WTC11 (cell line): ENCODE results near the gene PRXL2B. TPM values are rescaled to one million over a fixed set of nuclear protein-coding genes. Genes with fewer than 3 reads are reported as not detected.

Experiments
- ATAC-seq: fragments of 200-7000 bp; cut with Tn5 transposase; 2 replicates; pipeline ENCODE4 v1.10.0; 2021; ENCODE audit warnings: mild to moderate bottlenecking, moderate library complexity
- CTCF ChIA-PET: fragments of 300-600 bp; sonication (Branson Sonifier 250); formaldehyde crosslinking; loops from one replicate; lab custom pipeline; 2021; ENCODE audit warnings: antibody characterized with exemption; lab: Charles Lee
- POLR2A ChIA-PET: fragments of 350-600 bp; sonication (Branson Sonifier 250); formaldehyde crosslinking; loops from one replicate; lab custom pipeline; 2021; ENCODE audit warnings: antibody characterized with exemption; lab: Charles Lee
- DNase-seq: peaks from one replicate; pipeline ENCODE4 v3.0.0; 2021; ENCODE audit warnings: low spot score
- H3K27ac Mint-ChIP-seq: 2 replicates; pipeline ENCODE4 v1.8.0; 2021; ENCODE audit warnings: mixed read lengths
- H3K27me3 Mint-ChIP-seq: 2 replicates; pipeline ENCODE4 v1.8.0; 2021; ENCODE audit warnings: low read depth, mild to moderate bottlenecking, moderate library complexity, mixed read lengths
- H3K36me3 Mint-ChIP-seq: 2 replicates; pipeline ENCODE4 v1.8.0; 2021; ENCODE audit warnings: mixed read lengths
- H3K4me1 Mint-ChIP-seq: 2 replicates; pipeline ENCODE4 v1.8.0; 2022; ENCODE audit warnings: mixed read lengths
- H3K4me3 Mint-ChIP-seq: 2 replicates; pipeline ENCODE4 v1.8.0; 2021; ENCODE audit warnings: mild to moderate bottlenecking, moderate library complexity, mixed read lengths
- H3K9me3 Mint-ChIP-seq: 2 replicates; pipeline ENCODE4 v1.8.0; 2021; ENCODE audit warnings: mixed read lengths
- ATF1 ChIP-seq: sonication (generic); formaldehyde crosslinking; IDR thresholded peaks from 2 replicates; pipeline ENCODE4 v1.8.1; 2023; ENCODE audit warnings: mild to moderate bottlenecking, moderate library complexity, missing genetic modification reagents
- ESRRA ChIP-seq: sonication (generic); formaldehyde crosslinking; IDR thresholded peaks from 2 replicates; pipeline ENCODE4 v1.8.1; 2022; ENCODE audit warnings: mild to moderate bottlenecking, missing genetic modification reagents, borderline replicate concordance
- FOXJ3 ChIP-seq: sonication (generic); formaldehyde crosslinking; IDR thresholded peaks from 2 replicates; pipeline ENCODE4 v1.9.0; 2021; ENCODE audit warnings: missing genetic modification reagents, mild to moderate bottlenecking, borderline replicate concordance
- FOXK1 ChIP-seq: sonication (generic); formaldehyde crosslinking; IDR thresholded peaks from 2 replicates; pipeline ENCODE4 v1.8.0; 2022; ENCODE audit warnings: mild to moderate bottlenecking, moderate library complexity, missing genetic modification reagents
- FOXP1 ChIP-seq: sonication (generic); formaldehyde crosslinking; IDR thresholded peaks from 2 replicates; pipeline ENCODE4 v1.8.0; 2022; ENCODE audit warnings: missing genetic modification reagents, mild to moderate bottlenecking, moderate library complexity, borderline replicate concordance
- IRF2 ChIP-seq: sonication (generic); formaldehyde crosslinking; IDR thresholded peaks from 2 replicates; pipeline ENCODE4 v1.8.0; 2022; ENCODE audit warnings: low read depth, missing genetic modification reagents, borderline replicate concordance
- JAZF1 ChIP-seq: fragments of 250-450 bp; sonication (Bioruptor Pico); IDR thresholded peaks from 2 replicates; pipeline ENCODE4 v1.9.0; 2021; ENCODE audit warnings: moderate library complexity, mild to moderate bottlenecking, inconsistent platforms
- MAX ChIP-seq: sonication (generic); formaldehyde crosslinking; IDR thresholded peaks from 2 replicates; pipeline ENCODE4 v1.8.0; 2022; ENCODE audit warnings: mild to moderate bottlenecking, missing genetic modification reagents
- MYBL2 ChIP-seq: sonication (generic); formaldehyde crosslinking; IDR thresholded peaks from 2 replicates; pipeline ENCODE4 v1.8.1; 2023; ENCODE audit warnings: mild to moderate bottlenecking, moderate library complexity, missing genetic modification reagents
- NFYB ChIP-seq: sonication (generic); formaldehyde crosslinking; conservative IDR thresholded peaks from 2 replicates; pipeline ENCODE4 v1.8.0; 2022; ENCODE audit warnings: low read depth, missing genetic modification reagents
- PREB ChIP-seq: sonication (generic); formaldehyde crosslinking; IDR thresholded peaks from 2 replicates; pipeline ENCODE4 v1.8.1; 2022; ENCODE audit warnings: mild to moderate bottlenecking, missing genetic modification reagents, moderate library complexity, borderline replicate concordance
- SOX15 ChIP-seq: fragments of 250-450 bp; sonication (Bioruptor Pico); IDR thresholded peaks from 2 replicates; pipeline ENCODE4 v1.9.0; 2021; ENCODE audit warnings: mild to moderate bottlenecking
- SP1 ChIP-seq: sonication (generic); formaldehyde crosslinking; conservative IDR thresholded peaks from 2 replicates; pipeline ENCODE4 v1.8.1; 2022; ENCODE audit warnings: missing genetic modification reagents
- TEAD1 ChIP-seq: sonication (generic); formaldehyde crosslinking; IDR thresholded peaks from 2 replicates; pipeline ENCODE4 v1.8.0; 2022; ENCODE audit warnings: mild to moderate bottlenecking, missing genetic modification reagents
- USF2 ChIP-seq: sonication (generic); formaldehyde crosslinking; IDR thresholded peaks from 2 replicates; pipeline ENCODE4 v1.8.1; 2023; ENCODE audit warnings: mild to moderate bottlenecking, missing genetic modification reagents, moderate library complexity
- ZNF219 ChIP-seq: sonication (generic); formaldehyde crosslinking; IDR thresholded peaks from 2 replicates; pipeline ENCODE4 v1.8.0; 2023; ENCODE audit warnings: missing genetic modification reagents, mild to moderate bottlenecking, borderline replicate concordance
- ZNF416 ChIP-seq: fragments of 250-450 bp; sonication (Bioruptor Pico); IDR thresholded peaks from 2 replicates; pipeline ENCODE4 v1.9.0; 2021; ENCODE audit warnings: mild to moderate bottlenecking, inconsistent platforms
- ZNF423 ChIP-seq: fragments of 250-450 bp; sonication (Bioruptor Pico); IDR thresholded peaks from 2 replicates; pipeline ENCODE4 v2.1.2; 2022; ENCODE audit warnings: mild to moderate bottlenecking, moderate library complexity
- ZNF512 ChIP-seq: sonication (generic); formaldehyde crosslinking; IDR thresholded peaks from 2 replicates; pipeline ENCODE4 v1.8.1; 2022; ENCODE audit warnings: missing genetic modification reagents, borderline replicate concordance
- total RNA-seq: library from RNA; stranded (reverse); gene quantifications from 3 replicates; pipeline ENCODE4 v1.2.3, GENCODE V29; 2021
- TF ChIP-seq, protein P1 (sequence below): sonication (generic); formaldehyde crosslinking; IDR thresholded peaks from 2 replicates; pipeline ENCODE4 v1.8.1; 2023; ENCODE audit warnings: mild to moderate bottlenecking, moderate library complexity, missing genetic modification reagents
- TF ChIP-seq, protein P2 (sequence below): sonication (generic); formaldehyde crosslinking; IDR thresholded peaks from 2 replicates; pipeline ENCODE4 v1.8.0; 2023; ENCODE audit warnings: missing genetic modification reagents, mild to moderate bottlenecking, borderline replicate concordance
- TF ChIP-seq, protein P3 (sequence below): sonication (generic); formaldehyde crosslinking; IDR thresholded peaks from 2 replicates; pipeline ENCODE4 v1.8.0; 2022; ENCODE audit warnings: mild to moderate bottlenecking, missing genetic modification reagents

The PRXL2B gene
- total RNA-seq, 1 experiment from 2014 or later: 50.3 TPM

DNA sequence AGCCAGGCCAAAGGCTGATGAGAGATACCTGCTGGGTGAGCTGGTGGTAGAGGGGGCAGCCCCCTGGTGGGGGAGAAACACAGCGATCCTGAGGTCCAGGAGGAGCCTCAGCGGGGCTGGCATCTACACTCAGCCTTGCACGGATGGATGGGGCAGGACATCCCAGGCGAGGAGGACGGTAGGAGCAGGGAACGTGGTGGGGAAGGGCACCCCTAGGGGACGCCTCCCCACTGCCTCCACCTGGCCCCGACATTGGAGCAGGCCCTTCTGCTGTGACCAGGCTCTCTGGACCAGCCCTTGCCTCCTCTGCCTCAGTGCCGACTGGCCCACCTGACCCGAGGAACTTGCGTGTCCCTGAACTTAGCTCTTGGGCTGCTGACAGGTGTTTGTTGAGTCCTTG, 52.6 kb downstream of the PRXL2B start:
- no peak for ATAC-seq
- peaks cover 18% of the 10 kb centered on the region for H3K9me3 Mint-ChIP-seq
- TF ChIP-seq NFYB (CRISPR knock-in tag) (no peak), FOXK1 (CRISPR knock-in tag) (no peak), ZNF219 (CRISPR knock-in tag) (no peak), SP1 (no peak), MAX (CRISPR knock-in tag) (no peak), JAZF1 (CRISPR knock-in tag) (no peak), MYBL2 (CRISPR knock-in tag) (no peak), IRF2 (CRISPR knock-in tag) (no peak), FOXJ3 (no peak), TEAD1 (CRISPR knock-in tag) (no peak), ATF1 (CRISPR knock-in tag) (no peak)
- TF ChIP-seq, all 79 proteins: peak for 0
- no peak overlapping the region for H3K27ac Mint-ChIP-seq
- no peak overlapping the region for H3K4me3 Mint-ChIP-seq
- H3K4me1 Mint-ChIP-seq: no peaks in the 10 kb centered on the region; the same call in 1 of the 2 replicates
- no peak for DNase-seq
- H3K27me3 Mint-ChIP-seq: peaks cover 40% of the 10 kb centered on the region
- peaks cover 12% of the 10 kb centered on the region for H3K36me3 Mint-ChIP-seq
- POLR2A ChIA-PET: no interaction called here
- CTCF ChIA-PET: no interaction called here

GRCh38 chr1:2639607-2640521, 53.3 kb downstream of the PRXL2B start:
- Mint-ChIP-seq H3K27me3 (peaks cover 46% of the 10 kb centered on the region), H3K4me1 (no peaks in the 10 kb centered on the region; the same call in 1 of the 2 replicates), H3K9me3 (peaks cover 20% of the 10 kb centered on the region), H3K4me3 (no peak overlapping the region), H3K27ac (no peak overlapping the region), H3K36me3 (peaks cover 12% of the 10 kb centered on the region)
- ChIA-PET CTCF (no interaction called here), POLR2A (no interaction called here)
- DNase-seq (no peak), ATAC-seq (no peak)
- TF ChIP-seq FOXP1 (CRISPR knock-in tag) (no peak), ZNF416 (CRISPR knock-in tag) (no peak), ZNF512 (no peak), ZNF423 (CRISPR knock-in tag) (no peak), PREB (CRISPR knock-in tag) (no peak), USF2 (no peak), SOX15 (CRISPR knock-in tag) (no peak), MYBL2 (CRISPR knock-in tag) (no peak), ESRRA (CRISPR knock-in tag) (no peak)
- TF ChIP-seq, protein P1, sequence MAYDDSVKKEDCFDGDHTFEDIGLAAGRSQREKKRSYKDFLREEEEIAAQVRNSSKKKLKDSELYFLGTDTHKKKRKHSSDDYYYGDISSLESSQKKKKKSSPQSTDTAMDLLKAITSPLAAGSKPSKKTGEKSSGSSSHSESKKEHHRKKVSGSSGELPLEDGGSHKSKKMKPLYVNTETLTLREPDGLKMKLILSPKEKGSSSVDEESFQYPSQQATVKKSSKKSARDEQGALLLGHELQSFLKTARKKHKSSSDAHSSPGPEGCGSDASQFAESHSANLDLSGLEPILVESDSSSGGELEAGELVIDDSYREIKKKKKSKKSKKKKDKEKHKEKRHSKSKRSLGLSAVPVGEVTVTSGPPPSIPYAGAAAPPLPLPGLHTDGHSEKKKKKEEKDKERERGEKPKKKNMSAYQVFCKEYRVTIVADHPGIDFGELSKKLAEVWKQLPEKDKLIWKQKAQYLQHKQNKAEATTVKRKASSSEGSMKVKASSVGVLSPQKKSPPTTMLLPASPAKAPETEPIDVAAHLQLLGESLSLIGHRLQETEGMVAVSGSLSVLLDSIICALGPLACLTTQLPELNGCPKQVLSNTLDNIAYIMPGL: no peak
- TF ChIP-seq, protein P2, sequence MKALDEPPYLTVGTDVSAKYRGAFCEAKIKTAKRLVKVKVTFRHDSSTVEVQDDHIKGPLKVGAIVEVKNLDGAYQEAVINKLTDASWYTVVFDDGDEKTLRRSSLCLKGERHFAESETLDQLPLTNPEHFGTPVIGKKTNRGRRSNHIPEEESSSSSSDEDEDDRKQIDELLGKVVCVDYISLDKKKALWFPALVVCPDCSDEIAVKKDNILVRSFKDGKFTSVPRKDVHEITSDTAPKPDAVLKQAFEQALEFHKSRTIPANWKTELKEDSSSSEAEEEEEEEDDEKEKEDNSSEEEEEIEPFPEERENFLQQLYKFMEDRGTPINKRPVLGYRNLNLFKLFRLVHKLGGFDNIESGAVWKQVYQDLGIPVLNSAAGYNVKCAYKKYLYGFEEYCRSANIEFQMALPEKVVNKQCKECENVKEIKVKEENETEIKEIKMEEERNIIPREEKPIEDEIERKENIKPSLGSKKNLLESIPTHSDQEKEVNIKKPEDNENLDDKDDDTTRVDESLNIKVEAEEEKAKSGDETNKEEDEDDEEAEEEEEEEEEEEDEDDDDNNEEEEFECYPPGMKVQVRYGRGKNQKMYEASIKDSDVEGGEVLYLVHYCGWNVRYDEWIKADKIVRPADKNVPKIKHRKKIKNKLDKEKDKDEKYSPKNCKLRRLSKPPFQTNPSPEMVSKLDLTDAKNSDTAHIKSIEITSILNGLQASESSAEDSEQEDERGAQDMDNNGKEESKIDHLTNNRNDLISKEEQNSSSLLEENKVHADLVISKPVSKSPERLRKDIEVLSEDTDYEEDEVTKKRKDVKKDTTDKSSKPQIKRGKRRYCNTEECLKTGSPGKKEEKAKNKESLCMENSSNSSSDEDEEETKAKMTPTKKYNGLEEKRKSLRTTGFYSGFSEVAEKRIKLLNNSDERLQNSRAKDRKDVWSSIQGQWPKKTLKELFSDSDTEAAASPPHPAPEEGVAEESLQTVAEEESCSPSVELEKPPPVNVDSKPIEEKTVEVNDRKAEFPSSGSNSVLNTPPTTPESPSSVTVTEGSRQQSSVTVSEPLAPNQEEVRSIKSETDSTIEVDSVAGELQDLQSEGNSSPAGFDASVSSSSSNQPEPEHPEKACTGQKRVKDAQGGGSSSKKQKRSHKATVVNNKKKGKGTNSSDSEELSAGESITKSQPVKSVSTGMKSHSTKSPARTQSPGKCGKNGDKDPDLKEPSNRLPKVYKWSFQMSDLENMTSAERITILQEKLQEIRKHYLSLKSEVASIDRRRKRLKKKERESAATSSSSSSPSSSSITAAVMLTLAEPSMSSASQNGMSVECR: no peak
- TF ChIP-seq, protein P3, sequence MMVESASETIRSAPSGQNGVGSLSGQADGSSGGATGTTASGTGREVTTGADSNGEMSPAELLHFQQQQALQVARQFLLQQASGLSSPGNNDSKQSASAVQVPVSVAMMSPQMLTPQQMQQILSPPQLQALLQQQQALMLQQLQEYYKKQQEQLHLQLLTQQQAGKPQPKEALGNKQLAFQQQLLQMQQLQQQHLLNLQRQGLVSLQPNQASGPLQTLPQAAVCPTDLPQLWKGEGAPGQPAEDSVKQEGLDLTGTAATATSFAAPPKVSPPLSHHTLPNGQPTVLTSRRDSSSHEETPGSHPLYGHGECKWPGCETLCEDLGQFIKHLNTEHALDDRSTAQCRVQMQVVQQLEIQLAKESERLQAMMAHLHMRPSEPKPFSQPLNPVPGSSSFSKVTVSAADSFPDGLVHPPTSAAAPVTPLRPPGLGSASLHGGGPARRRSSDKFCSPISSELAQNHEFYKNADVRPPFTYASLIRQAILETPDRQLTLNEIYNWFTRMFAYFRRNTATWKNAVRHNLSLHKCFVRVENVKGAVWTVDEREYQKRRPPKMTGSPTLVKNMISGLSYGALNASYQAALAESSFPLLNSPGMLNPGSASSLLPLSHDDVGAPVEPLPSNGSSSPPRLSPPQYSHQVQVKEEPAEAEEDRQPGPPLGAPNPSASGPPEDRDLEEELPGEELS: no peak
